WTC11 (cell line): Measurements from ENCODE around the gene HSPB6. TPM values are rescaled to one million over a fixed set of nuclear protein-coding genes. Genes with fewer than 3 reads are reported as not detected.

Experiments
- ATAC-seq: fragments of 200-7000 bp; cut with Tn5 transposase; 2 replicates; pipeline ENCODE4 v1.10.0; 2021; ENCODE audit warnings: mild to moderate bottlenecking, moderate library complexity
- CTCF ChIA-PET: fragments of 300-600 bp; sonication (Branson Sonifier 250); formaldehyde crosslinking; loops from one replicate; lab custom pipeline; 2021; ENCODE audit warnings: antibody characterized with exemption; lab: Charles Lee
- POLR2A ChIA-PET: fragments of 350-600 bp; sonication (Branson Sonifier 250); formaldehyde crosslinking; loops from one replicate; lab custom pipeline; 2021; ENCODE audit warnings: antibody characterized with exemption; lab: Charles Lee
- DNase-seq: peaks from one replicate; pipeline ENCODE4 v3.0.0; 2021; ENCODE audit warnings: low spot score
- H3K27ac Mint-ChIP-seq: 2 replicates; pipeline ENCODE4 v1.8.0; 2021; ENCODE audit warnings: mixed read lengths
- H3K27me3 Mint-ChIP-seq: 2 replicates; pipeline ENCODE4 v1.8.0; 2021; ENCODE audit warnings: low read depth, mild to moderate bottlenecking, moderate library complexity, mixed read lengths
- H3K36me3 Mint-ChIP-seq: 2 replicates; pipeline ENCODE4 v1.8.0; 2021; ENCODE audit warnings: mixed read lengths
- H3K4me1 Mint-ChIP-seq: 2 replicates; pipeline ENCODE4 v1.8.0; 2022; ENCODE audit warnings: mixed read lengths
- H3K4me3 Mint-ChIP-seq: 2 replicates; pipeline ENCODE4 v1.8.0; 2021; ENCODE audit warnings: mild to moderate bottlenecking, moderate library complexity, mixed read lengths
- H3K9me3 Mint-ChIP-seq: 2 replicates; pipeline ENCODE4 v1.8.0; 2021; ENCODE audit warnings: mixed read lengths
- ATF2 ChIP-seq: sonication (generic); formaldehyde crosslinking; IDR thresholded peaks from 2 replicates; pipeline ENCODE4 v1.8.1; 2022; ENCODE audit warnings: low read depth, missing genetic modification reagents, borderline replicate concordance
- ATF6 ChIP-seq: sonication (generic); formaldehyde crosslinking; IDR thresholded peaks from 2 replicates; pipeline ENCODE4 v1.8.1; 2023; ENCODE audit warnings: mild to moderate bottlenecking, missing genetic modification reagents
- E2F4 ChIP-seq: sonication (generic); formaldehyde crosslinking; IDR thresholded peaks from 2 replicates; pipeline ENCODE4 v1.8.1; 2022; ENCODE audit warnings: low read depth, mild to moderate bottlenecking, moderate library complexity, missing genetic modification reagents, borderline replicate concordance
- ETV6 ChIP-seq: sonication (generic); formaldehyde crosslinking; IDR thresholded peaks from 2 replicates; pipeline ENCODE4 v1.8.1; 2022; ENCODE audit warnings: mild to moderate bottlenecking, missing genetic modification reagents
- KAT7 ChIP-seq: sonication (generic); formaldehyde crosslinking; IDR thresholded peaks from 2 replicates; pipeline ENCODE4 v1.8.1; 2023; ENCODE audit warnings: missing genetic modification reagents, mild to moderate bottlenecking, borderline replicate concordance
- MAX ChIP-seq: sonication (generic); formaldehyde crosslinking; IDR thresholded peaks from 2 replicates; pipeline ENCODE4 v1.8.0; 2022; ENCODE audit warnings: mild to moderate bottlenecking, missing genetic modification reagents
- STAT6 ChIP-seq: sonication (generic); formaldehyde crosslinking; conservative IDR thresholded peaks from 2 replicates; pipeline ENCODE4 v1.8.1; 2023; ENCODE audit warnings: mild to moderate bottlenecking, low read depth, missing genetic modification reagents, moderate library complexity
- ZNF425 ChIP-seq: fragments of 250-450 bp; sonication (Bioruptor Pico); conservative IDR thresholded peaks from 2 replicates; pipeline ENCODE4 v1.9.0; 2021; ENCODE audit warnings: mild to moderate bottlenecking
- total RNA-seq: library from RNA; stranded (reverse); gene quantifications from 3 replicates; pipeline ENCODE4 v1.2.3, GENCODE V29; 2021

HSPB6 gene
- total RNA-seq, 1 experiment from 2014 or later, result 1.7 TPM

GRCh38 chr19:35715355-35715809 is 41.4 kb downstream of the HSPB6 start:
- Mint-ChIP-seq H3K36me3 (peaks cover 3% of the 10 kb centered on the region), H3K27ac (no peak overlapping the region), H3K4me1 (peaks cover 46% of the 10 kb centered on the region), H3K27me3 (no peaks in the 10 kb centered on the region), H3K9me3 (no peaks in the 10 kb centered on the region), H3K4me3 (peak overlapping the region; percentile 83)
- CTCF ChIA-PET, result interaction anchor here (1.3 to 2.7 kb wide), 6 partner anchors 13 to 205 kb away, joined by 3 to 16 read pairs (median 6); no protein-coding TSS in a partner anchor
- ATAC-seq (no peak), DNase-seq (no peak)
- POLR2A ChIA-PET, result interaction anchor here (4.0 kb wide), 1 partner anchor 12 kb away, joined by 14 read pairs; the partner anchor contains the start of gene ZBTB32
- peak; percentile 8; the same call in 1 of the 2 replicates for TF ChIP-seq KAT7 (CRISPR knock-in tag)
- no peak for TF ChIP-seq ATF6 (CRISPR knock-in tag)

- H3K27ac Mint-ChIP-seq, result no peak overlapping the region
- peaks cover 46% of the 10 kb centered on the region for H3K4me1 Mint-ChIP-seq
- H3K9me3 Mint-ChIP-seq, result no peaks in the 10 kb centered on the region
- ATAC-seq (no peak), DNase-seq (peak; percentile 51)
- no peaks in the 10 kb centered on the region for H3K27me3 Mint-ChIP-seq
- H3K36me3 Mint-ChIP-seq, result no peaks in the 10 kb centered on the region
- CTCF ChIA-PET, result interaction anchor here (0.9 to 2.7 kb wide), 7 partner anchors 12 to 205 kb away, joined by 3 to 16 read pairs (median 4); no protein-coding TSS in a partner anchor
- POLR2A ChIA-PET, result interaction anchor here (4.0 kb wide), 1 partner anchor 12 kb away, joined by 14 read pairs; the partner anchor contains the start of gene ZBTB32
- TF ChIP-seq STAT6 (CRISPR knock-in tag), result no peak
- no peak for TF ChIP-seq ZNF425 (CRISPR knock-in tag)
- TF ChIP-seq MAX (CRISPR knock-in tag), result peak; percentile 43; the same call in 1 of the 2 replicates
- no peak for TF ChIP-seq ATF2 (CRISPR knock-in tag)
- no peak for TF ChIP-seq ETV6 (CRISPR knock-in tag)
- TF ChIP-seq E2F4 (CRISPR knock-in tag), result no peak
- peak overlapping the region; percentile 83 for H3K4me3 Mint-ChIP-seq
Measured at GRCh38 chr19:35714601-35715354, 42.1 kb downstream of the HSPB6 start.
